ENCODE measurements around the gene PRPS1.
A peak's percentile ranks its signal among the peaks of the same experiment; 100 is the strongest.

PRPS1 gene

GRCh38 chrX:107629540-107629909 is 1.2 kb downstream of the PRPS1 start:
- H3K4me3 ChIP-seq (ENCODE audit: low read length), result peak overlapping the region; percentile 82
- DNase-seq (ENCODE audit: low read depth), result no peak
- peak; percentile 39 for TF ChIP-seq CTCF (conservative IDR thresholded peaks at IDR 0.05; ENCODE audit: low read depth, low read length)

GRCh38 chrX:107630031-107630689 is 1.9 kb downstream of the PRPS1 start:
- H3K4me3 ChIP-seq (ENCODE audit: low read length), result peak overlapping the region; percentile 82
- TF ChIP-seq CTCF (conservative IDR thresholded peaks at IDR 0.05; ENCODE audit: low read depth, low read length), result no peak
- DNase-seq (ENCODE audit: low read depth), result no peak

GRCh38 chrX:107632346-107632745 is 4.0 kb downstream of the PRPS1 start:
- no peak for DNase-seq (ENCODE audit: low read depth)
- no peak overlapping the region for H3K4me3 ChIP-seq (ENCODE audit: low read length)
- TF ChIP-seq CTCF (conservative IDR thresholded peaks at IDR 0.05; ENCODE audit: low read depth, low read length), result no peak

GRCh38 chrX:107646735-107647134 is 18.4 kb downstream of the PRPS1 start:
- H3K4me3 ChIP-seq (ENCODE audit: low read length), result no peak overlapping the region
- no peak for TF ChIP-seq CTCF (conservative IDR thresholded peaks at IDR 0.05; ENCODE audit: low read depth, low read length)
- DNase-seq (ENCODE audit: low read depth), result no peak

- H3K4me3 ChIP-seq (ENCODE audit: low read length), result no peak overlapping the region
- DNase-seq (ENCODE audit: low read depth), result no peak
- TF ChIP-seq CTCF (conservative IDR thresholded peaks at IDR 0.05; ENCODE audit: low read depth, low read length), result no peak
These were observed 20.0 kb downstream of the PRPS1 start for GRCh38 chrX:107648332-107648731.

GRCh38 chrX:107654566-107654871 is 26.2 kb downstream of the PRPS1 start:
- no peak overlapping the region for H3K4me3 ChIP-seq (ENCODE audit: low read length)
- TF ChIP-seq CTCF (conservative IDR thresholded peaks at IDR 0.05; ENCODE audit: low read depth, low read length), result no peak
- DNase-seq (ENCODE audit: low read depth), result no peak

- peak; percentile 72 for TF ChIP-seq CTCF (conservative IDR thresholded peaks at IDR 0.05; ENCODE audit: low read depth, low read length)
- H3K4me3 ChIP-seq (ENCODE audit: low read length), result peak overlapping the region; percentile 6
- DNase-seq (ENCODE audit: low read depth), result no peak
These were observed 26.8 kb downstream of the PRPS1 start for GRCh38 chrX:107654872-107655761.

Measured in retinal pigment epithelial cell (primary cell).